Stimulated activated CD8-positive, alpha-beta memory T cell treated with anti-CD3 and anti-CD28 coated beads, Interleukin-2, amount 100 ng/mL, for 48 hours (primary cell): ENCODE measurements around the gene IFNGR1.
"Not testable (repeated sequence)": the region's sequence is repeated elsewhere in the genome, so short reads cannot be mapped to it uniquely, and the experiment has no call there.

Experiments used
- DNase-seq, 2 donors: peaks; one replicate each; pipeline ENCODE4 v3.0.0-alpha.2; 2020; ENCODE audit warnings: low read depth in 2 of 2

Gene IFNGR1

GRCh38 chr6:137218917-137219663 is at the start of gene IFNGR1:
Gene IFNGR1 (minus strand): TSS chr6:137219385. CDS start chr6:137219327, 58 bp downstream.
- DNase-seq: peak; percentile 98

DNA sequence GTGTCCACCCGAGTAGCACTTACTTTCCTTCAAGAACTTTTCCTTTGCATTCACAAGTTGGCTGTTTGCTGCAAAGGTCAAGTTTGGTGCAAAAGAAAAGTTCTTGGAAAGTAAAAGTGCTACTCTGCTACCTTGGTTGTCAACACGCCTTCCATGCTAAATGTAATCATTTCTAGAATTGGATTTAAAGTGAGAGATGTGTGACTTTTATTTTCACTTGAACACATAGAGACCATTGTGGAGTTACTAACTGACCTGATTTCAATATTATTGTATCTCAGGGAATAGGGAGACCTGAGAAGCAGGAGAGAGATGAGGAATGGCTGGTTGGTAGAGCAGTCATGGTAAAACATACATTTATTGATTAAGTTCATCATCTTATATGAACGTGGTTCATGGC is 49.7 kb upstream of the IFNGR1 start:
- DNase-seq: no peak

DNA sequence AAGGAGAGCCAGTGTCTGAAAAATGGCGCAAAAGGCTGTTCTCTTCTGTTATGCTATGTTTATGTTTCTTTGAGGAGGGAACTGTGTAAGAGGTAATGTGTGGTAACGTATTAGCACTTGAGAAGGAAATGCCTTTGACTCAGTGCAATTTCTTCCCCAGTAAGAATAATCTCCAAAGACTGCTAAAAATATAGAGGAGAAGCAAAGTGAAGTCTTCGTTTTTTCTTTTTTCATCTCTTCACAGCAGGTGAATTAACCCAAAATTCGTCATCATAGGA is 47.1 kb upstream of the IFNGR1 start:
- DNase-seq: no peak

- no peak for DNase-seq
These were observed 46.5 kb upstream of the IFNGR1 start for GRCh38 chr6:137265561-137266308.

DNA sequence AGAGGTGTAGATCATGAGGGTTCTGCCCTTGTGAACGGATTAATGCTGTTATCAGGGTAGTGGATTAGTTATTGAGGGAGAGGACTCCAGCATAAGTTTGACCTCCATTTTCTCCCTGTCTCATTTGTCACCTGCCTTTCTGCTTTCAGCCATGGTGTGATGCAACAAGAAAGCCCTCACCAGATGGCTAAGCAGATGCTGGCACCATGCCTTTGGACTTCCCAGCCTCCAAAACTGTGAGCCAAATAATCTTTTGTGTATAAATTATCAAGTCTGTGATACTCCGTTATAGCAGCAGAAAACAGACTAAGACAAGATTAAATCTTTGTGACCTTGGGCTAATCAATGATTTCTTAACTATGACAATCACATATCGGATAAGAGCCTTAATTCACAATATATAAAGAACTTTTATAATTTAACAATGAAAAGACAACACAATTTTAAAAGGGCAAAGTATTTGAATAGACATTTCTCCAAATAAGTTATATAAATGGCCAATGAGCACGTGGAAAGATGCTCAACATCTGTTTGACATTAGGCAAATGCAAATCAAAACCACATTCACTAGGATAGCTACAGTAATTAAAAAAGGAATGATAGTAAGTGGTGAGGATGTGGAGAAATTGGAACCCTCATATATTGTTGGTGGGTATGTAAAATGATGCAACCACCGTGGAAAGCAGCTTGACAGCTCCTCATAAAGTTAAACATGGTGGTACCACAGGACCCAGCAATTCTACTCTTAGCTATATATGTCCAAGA is 45.3 kb upstream of the IFNGR1 start:
- DNase-seq: no peak

DNA sequence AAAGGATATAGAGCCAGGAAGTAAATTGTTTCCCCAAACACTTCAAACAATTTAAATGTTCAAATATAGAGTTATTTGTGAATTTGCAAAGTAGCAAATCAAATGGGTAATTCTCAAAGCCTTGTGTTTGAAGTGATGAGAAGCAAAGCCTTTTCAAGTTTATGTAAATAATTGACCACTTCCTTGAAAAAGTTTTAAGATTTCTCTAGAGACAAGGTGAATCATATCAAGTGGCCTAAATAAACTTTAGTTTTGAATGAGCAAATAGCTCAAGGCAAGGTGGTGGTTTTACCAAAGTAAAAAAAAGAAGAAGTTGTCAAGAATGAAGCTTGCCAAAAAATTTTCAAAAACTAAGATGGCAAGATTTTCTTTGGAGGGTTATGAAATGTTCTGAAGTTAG is 42.6 kb upstream of the IFNGR1 start:
- DNase-seq: no peak

DNA sequence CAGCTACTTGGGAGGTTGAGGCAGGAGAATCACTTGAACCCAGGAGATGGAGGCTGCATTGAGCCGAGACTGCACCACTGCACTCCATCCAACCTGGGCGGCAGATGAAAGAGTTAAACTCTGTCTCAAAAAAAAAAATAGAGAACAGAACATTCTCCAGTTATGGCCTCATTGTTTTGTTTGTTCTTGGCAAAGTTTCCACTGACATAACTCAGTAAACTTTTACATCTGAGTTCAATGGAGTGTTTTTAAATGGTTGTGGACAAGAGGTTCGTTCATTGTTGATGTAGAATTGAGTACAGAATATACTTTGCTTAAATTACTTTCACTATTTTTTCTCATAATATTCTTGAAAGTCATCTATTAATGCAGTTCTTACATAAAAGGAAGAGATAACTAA is 42.2 kb upstream of the IFNGR1 start:
- no peak for DNase-seq

DNA sequence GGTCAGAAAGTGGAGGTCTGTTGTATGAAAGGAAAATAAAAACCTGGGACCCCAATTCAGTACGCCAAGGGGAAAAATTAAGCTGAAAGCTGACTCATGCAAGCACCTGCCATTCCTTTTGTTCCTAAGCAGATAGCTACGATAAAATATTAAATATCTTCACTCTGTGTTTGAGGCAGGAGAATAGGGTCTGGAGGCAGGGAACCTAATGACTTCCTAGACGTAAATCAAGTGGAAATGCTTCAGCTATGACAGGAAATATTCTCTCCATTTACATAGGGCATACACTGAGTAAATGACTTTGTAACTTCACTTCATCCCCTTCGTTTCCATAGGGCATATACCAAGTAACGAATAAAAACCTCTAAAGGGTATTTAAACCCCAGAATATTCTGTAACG is 41.0 kb upstream of the IFNGR1 start:
- no peak for DNase-seq

- no peak for DNase-seq
These were observed 40.2 kb upstream of the IFNGR1 start for GRCh38 chr6:137259349-137259748.

GRCh38 chr6:137258170-137258569 is 39.0 kb upstream of the IFNGR1 start:
- no peak for DNase-seq

DNA sequence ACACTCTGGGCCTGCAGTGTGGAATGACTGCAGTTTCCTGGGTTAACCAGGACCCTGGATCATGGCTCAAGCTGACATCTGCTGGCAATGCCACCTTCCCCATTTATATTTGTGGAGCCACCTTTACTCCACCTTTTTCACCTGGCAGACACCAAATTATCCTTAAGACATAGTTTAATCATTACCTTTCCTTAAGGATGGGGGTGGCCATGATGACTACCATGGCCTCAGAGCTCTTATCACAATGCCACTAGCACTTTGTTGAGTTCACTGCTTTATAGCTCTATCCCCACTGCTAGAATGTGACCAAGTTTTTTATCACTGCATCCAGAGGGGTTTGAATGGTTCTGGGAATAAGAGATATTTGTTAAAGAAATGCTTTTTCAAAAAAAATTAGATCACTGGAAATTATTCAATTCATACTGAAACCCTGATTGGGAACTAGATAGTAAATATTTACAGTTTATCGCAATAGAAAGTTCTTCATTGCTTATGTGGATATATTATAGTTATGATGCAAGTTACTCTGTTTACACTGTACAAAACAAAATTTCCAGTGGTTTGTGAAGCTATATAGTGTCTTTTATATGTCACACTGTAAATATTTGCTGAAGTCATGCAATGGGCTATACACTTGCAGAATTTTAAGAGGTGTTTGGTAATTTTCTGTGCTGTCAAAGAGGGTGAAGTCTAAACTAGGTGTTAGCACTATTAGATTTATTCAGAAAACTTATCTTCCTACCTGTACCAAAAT is 37.3 kb upstream of the IFNGR1 start:
- no peak for DNase-seq

DNA sequence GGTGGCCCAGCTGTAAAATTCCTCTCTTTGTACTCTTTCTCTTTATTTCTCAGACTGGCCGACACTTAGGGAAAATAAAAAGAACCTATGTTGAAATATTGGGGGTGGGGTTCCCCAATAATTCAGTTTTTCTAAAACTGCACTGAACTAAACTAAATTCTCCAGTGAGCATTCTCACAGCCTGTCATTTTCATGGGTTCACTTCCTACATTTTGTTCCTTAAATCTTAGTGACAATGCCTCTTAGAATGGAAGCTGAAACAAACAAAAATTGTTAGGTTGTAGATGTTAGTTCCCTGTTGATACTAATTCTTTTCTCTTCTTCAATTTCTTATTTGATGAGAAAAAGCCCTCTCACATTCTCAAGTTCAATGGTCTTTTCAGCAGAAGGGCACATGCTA is 35.8 kb upstream of the IFNGR1 start:
- DNase-seq: no peak

GRCh38 chr6:137254430-137254829 is 35.2 kb upstream of the IFNGR1 start:
- DNase-seq: not testable (repeated sequence)

GRCh38 chr6:137248702-137249101 is 29.5 kb upstream of the IFNGR1 start:
- no peak for DNase-seq

DNA sequence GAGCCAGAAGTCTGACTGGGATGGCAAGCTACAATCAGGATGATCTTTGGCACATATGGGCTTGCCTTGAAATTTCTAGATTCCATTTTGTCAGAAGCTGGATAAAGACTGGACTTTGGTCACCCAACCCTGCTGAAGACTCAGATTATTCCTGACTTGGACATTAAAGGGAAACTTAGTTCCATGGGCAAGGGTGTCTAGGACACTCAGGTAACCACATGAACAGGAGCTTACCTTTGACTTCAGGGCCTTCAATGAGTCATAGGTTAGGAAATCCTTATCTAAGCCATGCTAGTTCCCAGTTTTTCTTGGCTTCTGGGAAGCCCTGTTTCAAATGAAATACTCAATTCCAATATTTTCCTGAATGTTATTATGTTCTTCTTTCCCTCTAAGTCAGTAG is 28.5 kb upstream of the IFNGR1 start:
- DNase-seq: no peak

GRCh38 chr6:137246791-137247202 is 27.6 kb upstream of the IFNGR1 start:
- DNase-seq: no peak

DNA sequence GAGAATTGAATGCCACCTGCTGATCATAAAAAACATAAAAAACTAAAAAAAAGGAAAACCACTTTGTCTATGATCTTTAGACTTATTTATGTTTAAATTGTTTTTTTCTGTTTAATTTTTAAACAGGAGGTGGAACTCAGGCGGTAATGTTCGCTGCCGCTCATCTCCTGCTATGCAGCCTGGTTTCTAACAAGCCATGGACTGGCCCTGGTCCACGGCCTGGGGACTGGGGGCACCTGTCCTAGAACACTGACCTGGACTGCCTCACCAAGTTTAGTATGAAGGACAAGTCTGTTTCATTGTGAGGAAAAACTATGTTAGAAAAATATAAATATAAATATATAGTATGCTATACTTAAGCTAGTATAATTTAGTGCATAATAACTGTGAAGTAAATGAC is 27.0 kb upstream of the IFNGR1 start:
- no peak for DNase-seq

- DNase-seq: no peak
These were observed 22.4 kb upstream of the IFNGR1 start for GRCh38 chr6:137241481-137242038.

- no peak for DNase-seq
These were observed 21.0 kb upstream of the IFNGR1 start for GRCh38 chr6:137240168-137240567.

GRCh38 chr6:137237413-137238170 is 18.4 kb upstream of the IFNGR1 start:
- no peak for DNase-seq
